Ectodermal cell (in vitro differentiated cells): ENCODE measurements around the gene DENND10.
"Not testable (repeated sequence)": the region's sequence is repeated elsewhere in the genome, so short reads cannot be mapped to it uniquely, and the experiment has no call there.

Source experiments
- H3K27ac ChIP-seq: 2 replicates; pipeline ENCODE4 v1.7.0; 2013; ENCODE audit warnings: mild to moderate bottlenecking, low read depth, low read length; ENCODE audit not compliant: insufficient read depth, poor library complexity, severe bottlenecking
- H3K27me3 ChIP-seq: 2 replicates; pipeline ENCODE4 v1.7.0; 2013; ENCODE audit warnings: mild to moderate bottlenecking, low read length; ENCODE audit not compliant: insufficient read depth, control insufficient read depth, poor library complexity, severe bottlenecking
- H3K36me3 ChIP-seq: one replicate; pipeline ENCODE4 v1.7.0; 2013; ENCODE audit warnings: low read length; ENCODE audit not compliant: control insufficient read depth, insufficient read depth
- H3K4me1 ChIP-seq: one replicate; pipeline ENCODE4 v1.7.0; 2013; ENCODE audit warnings: low read length; ENCODE audit not compliant: control insufficient read depth, insufficient read depth
- H3K4me3 ChIP-seq: 2 replicates; pipeline ENCODE4 v1.7.0; 2013; ENCODE audit warnings: low read depth, low read length, control low read depth; ENCODE audit not compliant: insufficient read depth
- H3K9me3 ChIP-seq: 2 replicates; pipeline ENCODE4 v1.7.0; 2013; ENCODE audit warnings: mild to moderate bottlenecking, low read length, moderate library complexity; ENCODE audit not compliant: control insufficient read depth
- WGBS, 2 experiments: methylation state at CpG; one replicate each; pipeline ENCODE4 v1.1.7; 2013; ENCODE audit warnings: missing lambda C conversion rate in 2 of 2; 5-methylcytosine and 5-hydroxymethylcytosine counted together

Gene DENND10

DNA sequence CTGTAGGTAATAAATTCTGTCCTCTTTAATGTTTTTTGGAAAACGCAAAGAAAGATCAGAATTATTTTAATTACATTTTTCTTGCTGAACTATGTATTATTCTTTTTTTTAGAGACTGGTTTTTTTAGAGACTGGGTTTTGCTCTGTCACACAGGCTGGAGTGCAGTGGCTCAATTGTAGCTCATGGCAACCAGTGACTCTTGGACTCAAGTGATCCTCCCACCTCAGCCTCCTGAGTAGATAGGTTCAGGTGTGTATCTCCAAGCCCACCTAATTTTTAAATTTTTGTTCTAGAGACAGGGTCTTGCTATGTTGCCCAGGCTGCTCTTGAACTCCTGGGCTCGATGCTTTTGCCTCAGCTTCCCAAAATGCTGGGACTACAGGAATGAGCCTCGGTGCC is 5.3 kb upstream of the DENND10 start:
- no peaks in the 10 kb centered on the region for H3K27me3 ChIP-seq
- H3K4me3 ChIP-seq, result no peak overlapping the region
- H3K9me3 ChIP-seq, result no peaks in the 10 kb centered on the region
- 83 to 92% methylated on average over 2 to 3 of the region's 3 CpGs for WGBS, 2 experiments
- H3K4me1 ChIP-seq, result no peaks in the 10 kb centered on the region
- H3K27ac ChIP-seq, result no peak overlapping the region
- H3K36me3 ChIP-seq, result no peaks in the 10 kb centered on the region

GRCh38 chr10:119100434-119101238 is 3.3 kb upstream of the DENND10 start:
- H3K9me3 ChIP-seq, result no peaks in the 10 kb centered on the region
- 83 to 90% methylated on average over 3 of the region's 3 CpGs for WGBS, 2 experiments
- H3K36me3 ChIP-seq, result no peaks in the 10 kb centered on the region
- no peaks in the 10 kb centered on the region for H3K27me3 ChIP-seq
- no peak overlapping the region for H3K27ac ChIP-seq
- no peak overlapping the region for H3K4me3 ChIP-seq
- H3K4me1 ChIP-seq, result no peaks in the 10 kb centered on the region

DNA sequence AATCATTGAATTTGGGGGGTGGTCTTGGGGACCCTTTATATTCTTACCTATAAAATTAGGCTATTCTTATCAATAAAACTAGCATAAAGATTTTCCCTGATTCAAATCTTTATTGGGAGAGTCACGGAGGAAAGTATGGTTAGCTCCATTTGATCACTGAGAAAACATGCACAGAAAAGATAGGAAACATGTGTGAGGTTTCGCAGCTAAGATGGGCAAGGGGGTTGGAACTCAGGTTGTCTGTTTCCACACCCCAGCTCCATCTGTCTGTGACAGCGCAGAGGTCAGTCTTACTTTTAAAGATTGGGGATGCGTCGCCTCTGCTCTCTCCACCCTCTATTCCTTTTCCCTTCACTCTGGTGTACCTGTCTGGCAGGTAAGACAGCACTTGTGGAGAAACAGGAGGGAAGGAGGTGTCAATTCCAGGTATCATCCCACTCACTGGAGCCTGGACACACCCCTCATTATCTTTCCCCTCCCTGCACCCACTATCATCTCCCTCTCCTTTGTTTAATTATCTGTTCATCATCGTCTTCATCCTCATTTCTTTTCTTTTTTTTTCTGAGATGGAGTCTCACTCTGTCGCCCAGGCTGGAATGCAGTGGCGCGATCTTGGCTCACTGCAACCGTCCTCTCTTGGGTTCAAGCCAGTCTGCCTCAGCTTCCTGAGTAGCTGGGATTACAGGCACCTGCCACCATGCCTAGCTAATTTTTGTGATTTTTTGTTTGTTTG is 2.4 kb upstream of the DENND10 start:
- 90 to 94% methylated on average over 10 of the region's 10 CpGs for WGBS, 2 experiments
- H3K4me1 ChIP-seq, result no peaks in the 10 kb centered on the region
- H3K27ac ChIP-seq, result no peak overlapping the region
- no peaks in the 10 kb centered on the region for H3K27me3 ChIP-seq
- no peak overlapping the region for H3K4me3 ChIP-seq
- H3K36me3 ChIP-seq, result no peaks in the 10 kb centered on the region
- H3K9me3 ChIP-seq, result no peaks in the 10 kb centered on the region

- no peaks in the 10 kb centered on the region for H3K36me3 ChIP-seq
- H3K27ac ChIP-seq, result no peak overlapping the region
- no peaks in the 10 kb centered on the region for H3K9me3 ChIP-seq
- 58% methylated on average over 12 of the region's 12 CpGs for WGBS, 2 experiments
- no peak overlapping the region for H3K4me3 ChIP-seq
- H3K4me1 ChIP-seq, result no peaks in the 10 kb centered on the region
- no peaks in the 10 kb centered on the region for H3K27me3 ChIP-seq
Measured at GRCh38 chr10:119103241-119103902, 541 bp upstream of the DENND10 start.

- 1 to 3% methylated on average over 21 to 22 of the region's 22 CpGs for WGBS, 2 experiments
- Histone ChIP-seq H3K27ac (peak overlapping the region; percentile 26), H3K27me3 (no peaks in the 10 kb centered on the region), H3K36me3 (peaks cover under 1% of the 10 kb centered on the region), H3K4me3 (peak overlapping the region; percentile 85), H3K9me3 (no peaks in the 10 kb centered on the region), H3K4me1 (no peaks in the 10 kb centered on the region)
Measured at GRCh38 chr10:119104654-119105015, 722 bp downstream of the DENND10 start.

- H3K9me3 ChIP-seq, result no peaks in the 10 kb centered on the region
- H3K36me3 ChIP-seq, result peaks cover 5% of the 10 kb centered on the region
- H3K4me1 ChIP-seq, result no peaks in the 10 kb centered on the region
- 92 to 94% methylated on average over 11 to 12 of the region's 12 CpGs for WGBS, 2 experiments
- H3K4me3 ChIP-seq, result peak overlapping the region; percentile 85
- no peak overlapping the region for H3K27ac ChIP-seq
- H3K27me3 ChIP-seq, result no peaks in the 10 kb centered on the region
Measured at GRCh38 chr10:119105155-119105554, 1.2 kb downstream of the DENND10 start.

GRCh38 chr10:119105899-119106298 is 2.0 kb downstream of the DENND10 start:
- peaks cover 12% of the 10 kb centered on the region for H3K36me3 ChIP-seq
- not testable (repeated sequence) for H3K4me3 ChIP-seq, H3K4me1 ChIP-seq, H3K9me3 ChIP-seq, H3K27ac ChIP-seq, H3K27me3 ChIP-seq
- WGBS, 2 experiments, result 95 to 96% methylated on average over 7 of the region's 7 CpGs

GRCh38 chr10:119107106-119107505 is 3.2 kb downstream of the DENND10 start:
- not testable (repeated sequence) for H3K4me3 ChIP-seq, H3K4me1 ChIP-seq, H3K9me3 ChIP-seq, H3K27ac ChIP-seq, H3K27me3 ChIP-seq
- 93 to 95% methylated on average over 4 to 6 of the region's 6 CpGs for WGBS, 2 experiments
- peaks cover 17% of the 10 kb centered on the region for H3K36me3 ChIP-seq

DNA sequence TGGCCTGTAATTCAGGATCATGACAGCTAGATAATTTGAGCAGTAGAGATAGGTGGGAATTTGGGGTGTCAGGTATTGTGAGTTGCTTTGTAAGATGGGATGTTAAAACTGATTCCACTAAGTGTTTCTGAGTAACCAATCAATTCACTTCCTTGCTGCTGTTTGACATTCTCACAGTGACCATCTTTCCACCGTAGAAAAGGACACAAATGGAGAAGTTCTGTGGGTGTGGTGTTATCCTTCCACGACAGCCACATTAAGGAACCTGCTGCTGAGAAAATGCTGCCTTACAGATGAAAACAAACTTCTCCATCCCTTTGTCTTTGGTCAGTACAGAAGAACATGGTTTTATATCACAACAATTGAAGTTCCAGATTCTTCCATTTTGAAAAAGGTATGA is 3.9 kb downstream of the DENND10 start:
- H3K36me3 ChIP-seq, result peaks cover 20% of the 10 kb centered on the region
- not testable (repeated sequence) for H3K4me3 ChIP-seq, H3K9me3 ChIP-seq, H3K27ac ChIP-seq, H3K4me1 ChIP-seq, H3K27me3 ChIP-seq
- 100% methylated on average over 1 of the region's 2 CpGs; no CpG with 5 or more reads in 1 of the 2 experiments for WGBS, 2 experiments

DNA sequence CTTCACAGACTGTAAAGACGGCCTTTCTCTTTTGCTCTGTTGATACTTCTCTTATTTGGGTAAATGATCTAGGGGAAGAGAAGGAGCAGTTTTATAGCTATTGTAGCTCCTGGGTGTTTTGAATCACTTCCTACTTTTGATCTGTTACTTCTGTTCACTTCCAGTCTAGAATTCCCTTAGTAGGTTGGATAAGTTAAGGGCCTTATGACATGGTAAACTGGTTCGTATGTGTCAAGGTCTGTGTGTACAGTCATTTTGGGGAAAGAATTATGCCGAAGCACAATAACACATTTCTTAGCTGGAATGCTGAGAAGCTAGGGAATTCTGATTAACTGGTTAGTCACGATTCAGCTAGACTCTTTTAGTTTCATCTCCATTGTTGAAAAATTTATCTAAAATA is 8.1 kb downstream of the DENND10 start:
- H3K36me3 ChIP-seq, result peaks cover 43% of the 10 kb centered on the region
- 91 to 97% methylated on average over 4 of the region's 4 CpGs for WGBS, 2 experiments
- no peak overlapping the region for H3K4me3 ChIP-seq
- no peak overlapping the region for H3K27ac ChIP-seq
- H3K9me3 ChIP-seq, result no peaks in the 10 kb centered on the region
- H3K27me3 ChIP-seq, result no peaks in the 10 kb centered on the region
- no peaks in the 10 kb centered on the region for H3K4me1 ChIP-seq
